Cardiac septum (tissue), 1 donor: Measurements from ENCODE around the gene DRD3. TPM values are rescaled to one million over a fixed set of nuclear protein-coding genes. Genes with fewer than 3 reads are reported as not detected.
A peak's percentile ranks its signal among the peaks of the same experiment; 100 is the strongest.

Experiments used
- DNase-seq: peaks from one replicate; pipeline ENCODE4 v3.0.0-alpha.2; 2020; ENCODE audit warnings: low spot score
- intact Hi-C: fragments of 100-400 bp; cut with DNase I; formaldehyde crosslinking; loops from one replicate; pipeline ENCODE4 v1.14.0; 2022
- total RNA-seq: library from RNA; stranded (reverse); fragmentation: NEBNext Ultra II Directional; extraction: Animal tissue kit (Norgen Biotek cat#: 25700); gene quantifications from one replicate; pipeline ENCODE4 v1.2.1, GENCODE V29; 2021
- donor health status: DM: no; HTN: no; CAD: no.

The DRD3 gene
- total RNA-seq, 1 donor from 2014 or later, result not detected

DNA sequence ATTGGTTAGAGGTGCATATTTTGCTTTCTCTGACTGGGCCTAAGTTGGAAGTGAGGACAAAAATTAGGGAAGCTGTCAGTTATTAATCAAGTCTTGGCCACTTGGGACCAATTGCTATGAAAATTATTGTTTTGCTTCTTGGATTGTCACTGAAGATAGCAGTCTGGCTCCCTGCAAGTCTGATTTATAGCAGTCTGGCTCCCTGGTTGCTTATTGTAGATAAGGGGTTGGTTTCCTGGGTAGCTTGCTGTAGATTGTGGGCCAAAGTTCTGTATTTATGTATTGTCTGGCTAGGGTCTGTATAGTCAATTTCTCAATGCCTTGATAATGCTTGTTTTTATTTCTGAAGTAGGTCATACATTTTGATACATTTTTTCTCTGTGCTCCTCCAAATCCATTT is 13.3 kb upstream of the DRD3 start:
- intact Hi-C loops, result no loop called here
- DNase-seq, result no peak

DNA sequence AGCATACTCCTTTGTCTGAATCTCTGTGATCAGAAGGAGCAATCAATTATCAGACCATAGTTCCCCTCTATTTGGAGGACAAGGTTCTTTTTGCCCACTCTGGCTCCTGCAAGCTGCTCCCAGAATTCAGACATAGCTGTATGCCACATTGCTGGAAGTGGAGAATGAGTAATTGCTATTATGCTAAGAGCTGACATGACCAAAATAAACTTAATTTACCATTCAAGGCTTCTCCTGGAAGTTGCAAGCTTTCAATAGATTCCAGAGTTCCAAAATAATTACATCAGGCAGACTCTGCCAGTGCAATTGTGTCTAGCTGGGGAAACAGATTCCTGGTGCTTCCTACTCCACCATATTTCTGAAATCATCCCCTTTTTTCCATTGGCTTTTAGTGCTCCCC is 7.6 kb upstream of the DRD3 start:
- DNase-seq, result no peak
- intact Hi-C loops, result no loop called here

DNA sequence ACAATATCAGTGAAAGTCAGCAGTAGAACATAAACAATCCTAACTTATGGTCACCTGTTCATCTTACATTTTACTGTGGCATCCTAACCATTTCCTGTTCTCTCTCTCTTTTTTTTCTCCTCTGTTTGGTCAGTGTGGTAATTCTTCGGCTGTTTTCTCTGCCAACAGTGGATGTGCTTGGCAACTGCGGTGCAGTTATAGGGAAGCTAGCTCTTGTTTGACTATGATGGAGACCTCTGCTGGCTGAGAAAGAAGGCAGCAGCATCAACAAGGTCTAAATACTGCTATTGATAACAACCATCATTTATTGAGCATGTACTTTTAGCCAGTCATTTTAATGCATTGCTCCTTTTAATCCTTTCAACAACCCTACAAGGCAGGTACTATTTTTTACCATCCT is 723 bp upstream of the DRD3 start:
- intact Hi-C loops, result no loop called here
- no peak for DNase-seq

DNA sequence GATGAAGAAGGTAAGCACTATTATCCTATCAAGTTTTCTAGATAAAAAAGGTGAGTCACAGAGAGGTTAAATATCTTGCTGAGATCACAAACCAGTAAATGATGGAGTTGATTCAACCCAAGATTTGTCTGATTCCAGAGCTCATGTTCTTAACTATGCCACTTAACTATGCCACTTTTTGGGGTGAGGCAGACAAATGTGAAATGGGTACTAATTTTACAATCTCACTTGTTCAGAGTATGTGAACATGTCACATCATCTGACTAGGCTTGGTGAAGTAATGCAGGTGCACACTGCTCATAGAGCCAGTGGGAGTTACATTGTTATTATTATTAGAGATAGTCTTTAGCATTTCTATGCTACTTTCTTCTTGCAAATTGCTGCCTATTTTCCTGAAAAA is 2.0 kb downstream of the DRD3 start:
- no peak for DNase-seq
- intact Hi-C loops, result no loop called here

DNA sequence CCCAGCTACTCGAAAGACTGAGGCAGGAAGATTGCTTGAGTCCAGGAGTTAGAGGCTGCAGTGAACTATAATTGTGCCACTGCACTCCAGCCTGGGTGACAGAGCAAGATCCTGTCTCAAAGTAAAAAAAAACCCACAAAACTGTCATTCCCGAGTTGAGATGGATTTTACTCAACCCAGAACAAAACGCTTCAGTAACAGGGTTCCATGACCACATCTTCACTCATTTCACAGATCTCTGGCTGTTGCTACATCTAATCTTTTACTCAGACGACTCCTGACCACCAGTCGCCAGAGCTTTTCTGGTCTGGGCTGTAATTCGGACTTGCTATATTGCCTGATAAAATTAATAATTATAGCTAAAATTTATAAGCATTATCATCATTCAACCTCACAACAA is 2.4 kb downstream of the DRD3 start:
- no peak for DNase-seq
- intact Hi-C loops, result no loop called here

DNA sequence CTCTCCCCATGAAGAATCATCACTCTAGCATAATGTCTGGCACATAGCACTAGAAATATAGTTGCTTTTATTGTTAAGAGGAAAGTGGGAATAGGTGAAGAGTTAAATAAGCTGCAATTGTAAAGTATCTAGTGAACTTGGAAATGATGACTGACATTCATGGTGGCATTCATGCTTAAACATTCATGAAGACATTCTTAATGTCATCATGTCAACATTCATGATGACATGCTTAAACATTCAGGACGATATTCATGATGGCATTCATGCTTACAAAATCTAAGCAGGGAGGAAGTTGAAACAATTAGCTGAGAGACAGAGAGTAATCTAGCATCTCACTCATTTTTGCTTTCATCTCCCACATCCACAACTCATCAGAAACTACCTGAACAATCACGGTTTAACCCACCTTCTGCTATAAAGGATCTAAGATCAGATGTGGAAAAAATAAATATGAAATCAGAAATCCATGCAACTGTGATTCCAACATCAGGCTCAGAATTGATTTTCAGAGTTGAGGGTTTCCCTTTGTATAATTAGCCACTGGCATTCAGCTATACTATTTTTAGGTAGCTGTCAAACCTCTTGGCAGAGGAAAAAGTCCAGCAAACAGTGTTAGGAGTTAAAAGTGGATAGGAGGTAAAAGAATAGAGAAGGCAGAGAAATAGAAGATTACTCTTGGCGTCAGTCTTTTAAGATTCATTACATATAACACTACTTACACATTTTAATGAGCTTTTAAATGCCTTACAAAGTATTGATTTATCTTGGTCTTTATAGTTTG is 3.5 kb downstream of the DRD3 start:
- DNase-seq, result no peak
- intact Hi-C loops, result no loop called here

DNA sequence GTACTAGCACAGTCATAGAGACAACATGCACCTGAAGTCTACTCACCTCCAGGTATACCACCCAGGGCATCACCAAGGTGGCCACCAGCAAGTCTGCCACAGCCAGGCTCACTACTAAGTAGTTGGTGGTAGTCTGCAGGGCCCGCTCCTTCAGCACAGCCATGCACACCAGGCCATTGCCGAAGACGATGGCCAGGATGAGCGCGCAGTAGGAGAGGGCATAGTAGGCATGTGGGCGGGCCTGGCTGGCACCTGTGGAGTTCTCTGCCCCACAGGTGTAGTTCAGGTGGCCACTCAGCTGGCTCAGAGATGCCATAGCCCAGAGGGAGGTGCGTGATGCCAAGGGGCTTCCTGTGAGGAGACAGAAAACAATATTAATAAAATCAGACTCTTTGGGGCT is 7.2 kb downstream of the DRD3 start:
- no peak for DNase-seq
- intact Hi-C loops, result no loop called here

DNA sequence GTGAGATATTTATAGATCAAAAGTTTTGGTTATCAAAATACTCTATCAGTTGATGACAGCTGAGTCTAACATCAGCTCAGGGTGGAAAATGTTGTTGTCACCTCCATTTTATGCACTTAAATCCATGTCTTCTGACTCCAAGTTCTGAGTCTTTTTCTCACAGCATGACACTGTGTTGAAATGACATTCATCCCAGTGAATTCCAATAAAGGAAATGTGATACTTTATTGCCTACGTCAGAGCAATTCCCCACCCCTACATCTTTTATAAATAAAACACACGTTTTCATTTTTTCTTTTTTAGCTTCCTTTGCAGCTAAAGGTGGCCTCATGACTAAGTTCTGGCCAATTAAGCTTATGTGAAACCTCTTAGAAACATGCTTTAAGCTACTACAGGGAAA is 10.7 kb downstream of the DRD3 start:
- DNase-seq, result no peak
- intact Hi-C loops, result no loop called here

DNA sequence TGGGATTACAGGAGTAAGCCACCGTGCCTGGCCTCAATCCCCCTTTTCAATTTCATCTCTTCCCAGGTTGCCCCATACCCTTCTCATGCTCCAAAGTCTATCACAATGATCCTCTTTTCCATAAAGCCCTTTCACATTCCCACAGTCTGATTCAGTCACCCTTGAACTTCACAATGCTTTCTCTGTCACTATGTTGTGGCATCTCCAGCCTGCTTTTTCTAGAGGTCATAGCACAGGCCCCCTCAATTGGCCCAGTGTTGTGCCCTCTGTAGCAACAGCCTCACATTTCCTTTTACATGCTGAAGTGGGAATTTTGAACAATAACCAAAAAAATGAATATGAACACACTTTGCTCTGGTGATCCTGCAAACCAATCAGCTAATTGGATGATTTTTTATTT is 21.5 kb downstream of the DRD3 start:
- no peak for DNase-seq
- intact Hi-C loops, result loop anchor here (10.0 kb wide), 3 partner anchors 103 to 677 kb away; partner anchors contain the start of genes CCDC191, QTRT2 and TIGIT

DNA sequence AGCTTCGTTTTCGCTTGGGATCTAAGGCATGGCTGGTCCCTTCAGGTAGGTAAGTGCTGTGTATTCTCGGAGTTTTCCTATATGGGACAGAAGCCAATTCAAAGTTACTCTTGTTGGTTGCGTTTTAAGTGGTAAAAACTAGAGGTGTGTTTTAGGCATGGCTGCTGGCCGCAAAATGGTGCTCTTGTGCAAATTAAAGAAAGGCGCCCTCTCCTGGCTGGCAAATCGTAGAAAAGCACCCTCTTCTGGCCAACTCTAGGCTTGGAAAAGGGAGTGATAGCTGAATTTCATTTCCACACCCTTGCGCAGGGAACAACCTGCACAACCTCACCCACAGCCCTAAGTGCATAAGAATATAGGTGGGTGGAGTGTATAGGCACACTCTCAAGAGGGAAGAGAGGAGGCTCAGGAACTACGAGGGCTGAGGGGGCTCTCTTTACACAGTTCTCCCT is 23.5 kb downstream of the DRD3 start:
- intact Hi-C loops, result loop anchor here (10.0 kb wide), 3 partner anchors 101 to 679 kb away; partner anchors contain the start of genes CCDC191, QTRT2 and TIGIT
- DNase-seq, result no peak

DNA sequence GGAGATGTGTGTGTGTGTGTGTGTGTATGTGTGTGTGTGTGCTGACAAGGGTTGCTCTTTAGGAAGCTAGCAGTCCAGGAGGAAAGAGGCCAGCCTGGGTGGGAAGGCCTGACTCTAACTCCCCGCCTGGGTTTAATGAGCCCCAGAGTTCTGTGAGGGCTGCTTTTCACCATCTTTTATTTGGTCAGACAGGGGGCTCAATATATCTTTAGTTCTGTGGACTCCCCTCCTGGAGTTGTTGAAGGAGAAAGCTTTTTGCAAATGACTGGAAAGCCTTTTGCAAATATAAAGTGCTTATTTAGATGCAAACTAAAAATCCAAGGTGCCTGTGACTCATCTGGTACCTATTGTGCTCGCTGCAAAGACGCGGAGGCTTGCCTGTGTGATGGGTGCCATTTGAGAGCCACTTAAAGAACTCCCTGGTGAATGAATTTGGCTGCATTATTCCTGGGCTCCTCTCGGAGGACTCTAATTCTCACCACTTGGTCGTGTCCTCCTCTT is 24.5 kb downstream of the DRD3 start:
- DNase-seq, result no peak
- intact Hi-C loops, result loop anchor here (5.0 to 10.0 kb wide), 4 partner anchors 62 to 680 kb away; partner anchors contain the start of genes CCDC191, QTRT2 and TIGIT

DNA sequence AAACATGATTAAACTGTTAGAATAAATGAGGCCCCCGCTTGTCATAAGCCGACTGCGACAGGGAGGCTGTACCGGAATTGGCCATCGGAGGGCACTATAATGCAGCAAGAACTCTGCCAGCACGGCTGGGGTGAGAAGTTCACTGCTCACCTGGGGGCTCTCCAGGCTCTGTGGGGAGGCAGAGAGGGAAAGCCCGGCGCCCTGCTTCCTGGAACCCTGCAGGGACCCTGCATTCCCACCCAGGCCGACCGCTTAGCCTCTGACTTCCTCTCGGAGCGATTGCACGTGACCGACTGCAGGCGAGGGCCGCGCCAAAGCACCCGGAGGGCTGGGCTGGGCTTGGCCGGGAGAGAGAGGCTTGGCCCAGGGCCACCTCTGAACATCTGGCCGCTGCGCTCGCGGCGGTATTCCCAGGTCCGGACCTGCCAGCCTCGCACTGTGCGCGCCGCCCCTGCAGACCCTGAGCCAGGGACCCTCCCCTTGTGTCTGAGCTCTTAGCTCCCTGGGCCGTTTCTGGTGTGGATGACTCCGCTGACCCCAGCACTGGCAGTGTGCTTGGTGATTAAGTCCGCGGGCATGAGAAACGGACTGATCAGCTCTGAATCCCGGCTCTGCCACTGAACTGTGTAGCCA is 26.2 kb downstream of the DRD3 start:
- intact Hi-C loops, result loop anchor here (2.0 to 10.0 kb wide), 5 partner anchors 30 to 682 kb away; partner anchors contain the start of genes CCDC191, QTRT2 and TIGIT
- DNase-seq, result peak; percentile 88

DNA sequence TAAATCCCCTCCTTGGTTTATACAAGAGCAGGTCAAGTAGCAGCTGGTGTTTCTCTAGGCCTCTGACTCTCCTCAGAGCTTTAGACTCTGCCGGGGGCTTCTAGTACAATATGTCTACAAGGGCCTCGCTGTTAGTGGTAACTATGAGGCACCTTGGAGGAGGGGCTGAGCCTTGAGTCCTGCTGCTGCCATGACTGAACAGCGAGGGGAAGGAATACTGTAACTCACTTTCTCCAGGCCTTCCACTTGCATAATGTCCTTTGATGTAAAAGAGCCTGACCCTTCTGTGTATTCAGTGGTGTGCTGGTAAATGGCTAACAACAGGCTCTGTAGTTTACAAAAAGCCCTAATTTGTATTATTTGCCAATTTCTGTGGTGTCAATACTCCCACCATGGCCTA is 27.8 kb downstream of the DRD3 start:
- intact Hi-C loops, result loop anchor here (5.0 to 10.0 kb wide), 4 partner anchors 59 to 684 kb away; partner anchors contain the start of genes CCDC191, QTRT2 and TIGIT
- DNase-seq, result no peak

DNA sequence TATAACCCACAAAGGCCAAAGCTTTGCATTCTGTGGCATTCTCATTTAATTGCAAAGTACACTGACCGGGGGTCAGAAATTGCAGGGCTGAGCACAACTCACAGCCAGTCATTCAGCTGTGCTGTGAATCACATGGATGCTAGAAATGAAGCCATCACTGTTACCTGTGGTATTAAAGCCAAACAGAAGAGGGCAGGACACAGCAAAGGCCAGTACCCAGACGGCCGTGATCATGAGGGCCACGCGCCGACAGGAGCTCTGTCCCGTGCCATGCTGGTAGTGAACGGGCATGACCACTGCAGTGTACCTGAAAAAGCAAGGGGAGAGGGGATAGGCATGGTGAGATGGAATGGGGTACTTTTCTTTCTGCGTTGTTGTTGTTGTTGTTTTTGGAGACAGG is 31.6 kb downstream of the DRD3 start:
- DNase-seq, result no peak
- intact Hi-C loops, result no loop called here

DNA sequence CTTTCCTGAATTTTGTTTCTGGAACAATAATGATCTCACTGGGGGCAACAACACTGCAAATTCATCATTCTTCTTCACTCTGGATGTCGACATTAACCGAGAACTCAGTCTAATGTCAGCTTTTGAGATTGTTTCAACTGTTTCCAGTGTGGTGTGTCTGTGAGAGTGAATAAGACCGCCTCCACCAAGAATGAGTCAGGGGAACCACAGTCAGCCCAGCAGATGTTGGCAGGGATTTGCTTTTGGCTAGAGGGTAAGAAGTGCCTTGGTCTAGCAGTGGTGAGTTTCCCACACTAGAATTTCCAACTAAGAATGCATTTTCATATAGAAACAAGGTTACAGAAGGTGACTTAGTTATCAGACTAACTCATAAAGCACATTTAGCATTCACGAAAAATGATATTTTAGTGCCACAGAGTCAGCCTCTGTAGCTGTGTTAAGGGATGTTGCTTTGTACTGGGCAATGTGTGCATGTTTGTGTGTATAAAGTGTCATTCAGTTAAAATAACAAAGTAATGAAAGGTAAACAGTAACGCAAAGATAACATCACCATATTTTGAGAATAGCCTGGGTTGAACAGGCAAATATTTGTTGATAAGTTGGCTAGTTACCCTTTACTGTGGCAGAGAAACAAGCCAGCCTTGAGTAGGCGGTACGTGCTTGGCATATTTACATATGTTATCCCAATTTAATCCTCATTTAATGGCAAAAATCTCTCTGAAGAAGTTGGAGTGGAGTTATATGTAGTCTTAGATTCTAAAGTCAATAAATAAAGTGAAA is 33.8 kb downstream of the DRD3 start:
- DNase-seq, result no peak
- intact Hi-C loops, result no loop called here

DNA sequence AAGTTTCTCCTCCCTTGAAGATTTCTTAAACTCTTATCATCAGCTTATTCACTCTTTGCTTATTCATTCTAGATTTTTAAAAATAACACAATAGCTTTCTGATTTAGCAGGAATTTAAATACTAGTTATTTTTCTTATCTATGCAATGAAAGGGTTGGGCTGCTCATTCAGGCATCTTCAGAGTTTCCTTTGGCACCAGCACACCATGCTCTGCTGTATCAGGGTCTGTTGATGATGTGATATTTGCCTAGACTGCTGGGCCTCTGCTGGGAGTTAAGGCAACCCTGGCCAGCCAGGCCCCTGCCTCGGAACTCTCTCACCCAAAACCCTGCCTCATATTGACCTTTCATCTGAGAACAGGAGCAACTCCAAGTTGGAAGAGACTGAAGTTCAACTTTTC is 35.0 kb downstream of the DRD3 start:
- DNase-seq, result no peak
- intact Hi-C loops, result no loop called here

DNA sequence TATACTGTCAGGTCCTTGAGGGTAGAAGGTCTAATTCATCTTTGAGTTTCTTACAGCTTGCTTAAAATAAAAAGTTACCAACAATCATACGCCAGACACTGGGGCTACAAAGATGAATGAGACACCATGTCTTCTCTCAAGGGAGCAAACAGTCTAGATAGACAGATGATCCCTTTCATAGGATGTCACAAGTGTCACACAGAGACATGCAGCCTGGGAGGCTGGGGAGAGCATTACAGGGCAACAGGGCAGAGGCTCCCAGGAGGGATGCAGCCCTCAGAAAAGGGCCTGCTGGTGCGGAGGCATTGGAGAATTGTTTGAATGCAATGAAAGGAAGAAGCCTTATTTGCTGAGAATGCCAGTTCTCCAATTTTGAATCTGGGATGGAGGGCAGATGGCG is 39.0 kb downstream of the DRD3 start:
- DNase-seq, result no peak

DNA sequence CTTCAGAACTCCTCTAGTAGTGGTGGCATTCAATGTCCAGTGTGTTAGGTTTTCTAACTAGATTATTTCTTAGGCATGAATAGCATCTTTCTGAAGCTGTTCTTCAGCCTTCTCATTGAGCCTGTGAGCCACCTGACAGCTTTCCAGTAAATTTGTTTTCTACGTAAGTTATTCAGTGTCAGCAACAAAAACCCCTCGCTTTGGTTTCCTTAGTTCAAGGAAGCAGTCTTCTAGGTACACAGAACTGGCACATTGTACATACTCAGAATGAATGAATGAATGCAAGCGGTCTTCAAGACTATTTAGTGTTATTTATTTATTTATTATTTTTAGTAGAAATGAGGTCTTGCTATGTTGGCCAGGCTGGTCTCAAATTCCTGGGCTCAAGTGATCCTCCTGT is 44.9 kb downstream of the DRD3 start:
- intact Hi-C loops, result no loop called here
- no peak for DNase-seq

More for the DNA sequence above, 39.0 kb downstream of the DRD3 start:
- intact Hi-C loops, result no loop called here

DNA sequence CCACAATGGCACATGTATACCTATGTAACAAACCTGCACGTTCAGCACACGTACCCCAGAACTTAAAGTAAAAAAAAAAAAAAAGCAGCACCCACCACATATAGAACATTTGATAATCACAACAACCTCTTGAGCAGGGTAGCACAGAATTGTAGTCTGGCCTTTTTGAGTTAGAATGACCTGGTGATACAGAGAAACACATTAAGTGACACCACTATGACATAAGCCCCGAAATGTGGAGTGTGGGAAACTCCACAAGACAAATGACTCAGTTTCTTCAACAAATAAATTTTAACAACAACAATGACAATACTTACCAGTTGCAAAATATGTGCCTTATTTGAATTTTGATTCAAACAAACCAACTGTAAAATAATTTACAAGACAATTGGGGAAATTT is 46.4 kb downstream of the DRD3 start:
- no peak for DNase-seq
- intact Hi-C loops, result no loop called here

DNA sequence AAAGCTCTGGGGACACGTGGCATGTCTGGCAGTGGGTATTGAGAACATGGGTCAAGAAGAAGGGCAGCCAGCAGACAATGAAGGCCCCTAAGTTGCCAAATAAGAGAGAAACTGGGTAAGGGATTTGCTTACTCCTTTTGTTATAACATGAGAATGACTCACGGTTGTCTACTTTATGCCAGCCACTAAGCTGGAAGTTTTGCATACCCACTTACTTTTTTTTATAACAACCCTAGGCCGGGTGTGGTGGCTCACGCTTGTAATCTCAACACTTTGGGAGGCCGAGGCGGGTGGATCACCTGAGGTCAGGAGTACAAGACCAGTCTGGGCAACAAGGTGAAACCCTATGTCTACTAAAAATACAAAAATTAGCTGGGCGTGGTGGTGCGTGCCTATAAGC is 50.0 kb downstream of the DRD3 start:
- no peak for DNase-seq
- intact Hi-C loops, result no loop called here
